ENCODE measurements around the gene RAB11A. TPM values are rescaled to one million over a fixed set of nuclear protein-coding genes. Genes with fewer than 3 reads are reported as not detected.

Gene RAB11A
- total and polyA plus RNA-seq, 9 of the 15 experiments (the other 6 are each of a cell fraction or from before 2014, with no cell fraction given), result 129 to 369 (median 245) TPM

DNA sequence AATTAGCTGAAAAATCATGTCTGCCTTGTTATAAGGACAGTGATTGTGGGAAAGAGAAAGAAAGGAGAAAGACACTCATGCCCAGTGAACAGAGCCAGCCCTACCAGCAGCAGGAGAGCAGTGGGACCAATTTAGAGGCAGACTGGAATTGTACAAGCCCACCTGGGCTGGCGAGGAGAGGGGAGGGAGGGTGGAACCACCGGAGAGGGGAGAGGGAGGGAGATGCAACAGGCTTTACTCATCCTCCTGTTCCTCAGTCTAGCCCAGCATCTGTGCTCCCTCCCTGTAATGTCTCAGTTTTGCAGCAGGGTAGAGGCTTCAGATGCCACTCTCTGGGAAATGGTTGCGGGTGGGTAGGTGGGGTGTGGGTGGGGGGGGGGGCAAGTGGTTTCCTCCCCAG, 54.7 kb downstream of the RAB11A start:
- in situ Hi-C loops (cut with MboI), result no loop called here
- CTCF ChIA-PET (ENCODE audit: low intra/inter-chr PET ratio), result no interaction called here
- no peak overlapping the region for H3K4me2 ChIP-seq (ENCODE audit: insufficient read depth, low read length)
- TF ChIP-seq, protein P1, sequence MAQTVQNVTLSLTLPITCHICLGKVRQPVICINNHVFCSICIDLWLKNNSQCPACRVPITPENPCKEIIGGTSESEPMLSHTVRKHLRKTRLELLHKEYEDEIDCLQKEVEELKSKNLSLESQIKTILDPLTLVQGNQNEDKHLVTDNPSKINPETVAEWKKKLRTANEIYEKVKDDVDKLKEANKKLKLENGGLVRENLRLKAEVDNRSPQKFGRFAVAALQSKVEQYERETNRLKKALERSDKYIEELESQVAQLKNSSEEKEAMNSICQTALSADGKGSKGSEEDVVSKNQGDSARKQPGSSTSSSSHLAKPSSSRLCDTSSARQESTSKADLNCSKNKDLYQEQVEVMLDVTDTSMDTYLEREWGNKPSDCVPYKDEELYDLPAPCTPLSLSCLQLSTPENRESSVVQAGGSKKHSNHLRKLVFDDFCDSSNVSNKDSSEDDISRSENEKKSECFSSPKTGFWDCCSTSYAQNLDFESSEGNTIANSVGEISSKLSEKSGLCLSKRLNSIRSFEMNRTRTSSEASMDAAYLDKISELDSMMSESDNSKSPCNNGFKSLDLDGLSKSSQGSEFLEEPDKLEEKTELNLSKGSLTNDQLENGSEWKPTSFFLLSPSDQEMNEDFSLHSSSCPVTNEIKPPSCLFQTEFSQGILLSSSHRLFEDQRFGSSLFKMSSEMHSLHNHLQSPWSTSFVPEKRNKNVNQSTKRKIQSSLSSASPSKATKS (CRISPR knock-in tag; IDR thresholded peaks at IDR 0.05), result no peak
- TF ChIP-seq, protein P2, sequence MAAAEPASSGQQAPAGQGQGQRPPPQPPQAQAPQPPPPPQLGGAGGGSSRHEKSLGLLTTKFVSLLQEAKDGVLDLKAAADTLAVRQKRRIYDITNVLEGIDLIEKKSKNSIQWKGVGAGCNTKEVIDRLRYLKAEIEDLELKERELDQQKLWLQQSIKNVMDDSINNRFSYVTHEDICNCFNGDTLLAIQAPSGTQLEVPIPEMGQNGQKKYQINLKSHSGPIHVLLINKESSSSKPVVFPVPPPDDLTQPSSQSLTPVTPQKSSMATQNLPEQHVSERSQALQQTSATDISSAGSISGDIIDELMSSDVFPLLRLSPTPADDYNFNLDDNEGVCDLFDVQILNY (CRISPR knock-in tag; IDR thresholded peaks at IDR 0.05), result no peak
- TF ChIP-seq ZNF436 (CRISPR knock-in tag; IDR thresholded peaks at IDR 0.05) (no peak), ZKSCAN1 (IDR thresholded peaks at IDR 0.05; ENCODE audit: low read depth, low read length) (no peak), CEBPG (CRISPR knock-in tag; IDR thresholded peaks at IDR 0.05) (no peak), CEBPG (tag; conservative IDR thresholded peaks at IDR 0.05 in 1 of 2, IDR thresholded peaks at IDR 0.05 in 1 of 2) (no peak), POLR3G (IDR thresholded peaks at IDR 0.05; ENCODE audit: extremely low read depth, insufficient read length, insufficient replicate concordance) (no peak)
- TF ChIP-seq, protein P3, sequence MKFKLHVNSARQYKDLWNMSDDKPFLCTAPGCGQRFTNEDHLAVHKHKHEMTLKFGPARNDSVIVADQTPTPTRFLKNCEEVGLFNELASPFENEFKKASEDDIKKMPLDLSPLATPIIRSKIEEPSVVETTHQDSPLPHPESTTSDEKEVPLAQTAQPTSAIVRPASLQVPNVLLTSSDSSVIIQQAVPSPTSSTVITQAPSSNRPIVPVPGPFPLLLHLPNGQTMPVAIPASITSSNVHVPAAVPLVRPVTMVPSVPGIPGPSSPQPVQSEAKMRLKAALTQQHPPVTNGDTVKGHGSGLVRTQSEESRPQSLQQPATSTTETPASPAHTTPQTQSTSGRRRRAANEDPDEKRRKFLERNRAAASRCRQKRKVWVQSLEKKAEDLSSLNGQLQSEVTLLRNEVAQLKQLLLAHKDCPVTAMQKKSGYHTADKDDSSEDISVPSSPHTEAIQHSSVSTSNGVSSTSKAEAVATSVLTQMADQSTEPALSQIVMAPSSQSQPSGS (CRISPR knock-in tag; IDR thresholded peaks at IDR 0.05), result no peak
- TF ChIP-seq, protein P4, sequence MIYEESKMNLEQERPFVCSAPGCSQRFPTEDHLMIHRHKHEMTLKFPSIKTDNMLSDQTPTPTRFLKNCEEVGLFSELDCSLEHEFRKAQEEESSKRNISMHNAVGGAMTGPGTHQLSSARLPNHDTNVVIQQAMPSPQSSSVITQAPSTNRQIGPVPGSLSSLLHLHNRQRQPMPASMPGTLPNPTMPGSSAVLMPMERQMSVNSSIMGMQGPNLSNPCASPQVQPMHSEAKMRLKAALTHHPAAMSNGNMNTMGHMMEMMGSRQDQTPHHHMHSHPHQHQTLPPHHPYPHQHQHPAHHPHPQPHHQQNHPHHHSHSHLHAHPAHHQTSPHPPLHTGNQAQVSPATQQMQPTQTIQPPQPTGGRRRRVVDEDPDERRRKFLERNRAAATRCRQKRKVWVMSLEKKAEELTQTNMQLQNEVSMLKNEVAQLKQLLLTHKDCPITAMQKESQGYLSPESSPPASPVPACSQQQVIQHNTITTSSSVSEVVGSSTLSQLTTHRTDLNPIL (CRISPR knock-in tag; IDR thresholded peaks at IDR 0.05), result no peak
- TF ChIP-seq, protein P5, sequence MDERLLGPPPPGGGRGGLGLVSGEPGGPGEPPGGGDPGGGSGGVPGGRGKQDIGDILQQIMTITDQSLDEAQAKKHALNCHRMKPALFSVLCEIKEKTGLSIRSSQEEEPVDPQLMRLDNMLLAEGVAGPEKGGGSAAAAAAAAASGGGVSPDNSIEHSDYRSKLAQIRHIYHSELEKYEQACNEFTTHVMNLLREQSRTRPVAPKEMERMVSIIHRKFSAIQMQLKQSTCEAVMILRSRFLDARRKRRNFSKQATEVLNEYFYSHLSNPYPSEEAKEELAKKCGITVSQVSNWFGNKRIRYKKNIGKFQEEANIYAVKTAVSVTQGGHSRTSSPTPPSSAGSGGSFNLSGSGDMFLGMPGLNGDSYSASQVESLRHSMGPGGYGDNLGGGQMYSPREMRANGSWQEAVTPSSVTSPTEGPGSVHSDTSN (CRISPR knock-in tag; IDR thresholded peaks at IDR 0.05; ENCODE audit: low read depth), result no peak
- TF ChIP-seq, protein P5 (tag; conservative IDR thresholded peaks at IDR 0.05; ENCODE audit: low read depth), result no peak

More for the DNA sequence above, 54.7 kb downstream of the RAB11A start:
- FAIRE-seq (no peak), ATAC-seq (no peak), DNase-seq (ENCODE audit: extremely low read depth in 1 of 4, low spot score in 3 of 4) (no peak)
- H3K4me1 ChIP-seq (replicated peaks in 1 of 2; ENCODE audit: control insufficient read depth in 2 of 2, insufficient read depth in 2 of 2, low read length in 2 of 2), result peaks cover 0 to 11% of the 10 kb centered on the region in 2 experiments; a peak in 3 of 5 replicates
- no peaks in the 10 kb centered on the region; the same call in 1 of the 2 replicates for H4K20me1 ChIP-seq (replicated peaks; ENCODE audit: control insufficient read depth, insufficient read depth, low read length)
- H3K4me3 ChIP-seq, result no peak overlapping the region
- POLR2A ChIA-PET, result no interaction called here
- WGBS (ENCODE audit: insufficient coverage, low coverage, missing lambda C conversion rate), result 78% methylated on average over 2 of the region's 3 CpGs
- no peaks in the 10 kb centered on the region for H3K9me1 ChIP-seq (ENCODE audit: control insufficient read depth, insufficient read depth, low read length)
- no peaks in the 10 kb centered on the region for H3K79me2 ChIP-seq (ENCODE audit: control insufficient read depth, insufficient read depth, low read length)
- no TSS peak for BruUV-seq (replicated peaks)
- H3K9ac ChIP-seq (ENCODE audit: insufficient read depth in 1 of 2, low read depth in 2 of 2, low read length in 2 of 2), result no peak overlapping the region
- no peaks in the 10 kb centered on the region for H3K27me3 ChIP-seq (ENCODE audit: control insufficient read depth in 2 of 2, insufficient read depth in 2 of 2, low read length in 2 of 2)
- no peak overlapping the region for H2AFZ ChIP-seq (ENCODE audit: low read depth, low read length)
- H3K9me3 ChIP-seq (replicated peaks; ENCODE audit: control insufficient read depth, insufficient read depth, low read depth, low read length), result no peaks in the 10 kb centered on the region
- H3K27ac ChIP-seq (ENCODE audit: extremely low read depth, low read depth, low read length), result no peak overlapping the region
- intact Hi-C loops (cut with micrococcal nuclease), result no loop called here
- no peaks in the 10 kb centered on the region for H3K36me3 ChIP-seq (ENCODE audit: control insufficient read depth, insufficient read depth, low read length)

All from K562 (cell line).